HepG2 (cell line): ENCODE data around the gene MYCBPAP. TPM values are rescaled to one million over a fixed set of nuclear protein-coding genes. Genes with fewer than 3 reads are reported as not detected.

Experiments used
- ATAC-seq: fragments of 200-7000 bp; cut with Tn5 transposase; 3 replicates; pipeline ENCODE4 v1.9.1; 2020; ENCODE audit warnings: mild to moderate bottlenecking, moderate library complexity
- BruUV-seq: library from RNA; stranded (reverse); fragments of 400-500 nt; replicated peaks from 2 replicates; lab custom pipeline; 2021; lab: Mats Ljungman, UMichigan
- CTCF ChIA-PET: fragments of 300-600 bp; formaldehyde crosslinking; extraction: SDS; loops from one replicate; lab custom pipeline; 2021; ENCODE audit warnings: low total read pairs, inconsistent platforms, low intra/inter-chr PET ratio; lab: Yijun Ruan, JAX
- POLR2A ChIA-PET: fragments of 350-600 bp; sonication (Branson Sonifier 250); formaldehyde crosslinking; loops from one replicate; lab custom pipeline; 2020; ENCODE audit warnings: antibody characterized with exemption, inconsistent platforms; lab: Yijun Ruan, JAX
- DNase-seq: peaks from one replicate; pipeline ENCODE4 v3.0.0-alpha.2; 2015; ENCODE audit warnings: low spot score
- FAIRE-seq: peaks from 3 replicates; lab custom pipeline; 2011; peaks lifted over from hg19 to GRCh38; lab: Jason Lieb, UNC
- H2AFZ ChIP-seq: one replicate; pipeline ENCODE4 v1.6.1; 2011; ENCODE audit warnings: low read length, inconsistent platforms
- H3K27ac ChIP-seq: fragments of 300-600 bp; 3 replicates; pipeline ENCODE4 v1.8.0; 2011; ENCODE audit warnings: mixed run types, mild to moderate bottlenecking, mixed read lengths, low read length, inconsistent platforms; ENCODE audit not compliant: insufficient read depth; ENCODE audit errors: extremely low read length
- H3K27me3 ChIP-seq, 2 experiments: fragments of 200-600 bp in 1 of 2; 2 replicates in 1 of 2; 3 replicates in 1 of 2; pipeline versions ENCODE4 v1.6.0 to v1.8.0; 2011; ENCODE audit warnings: low read length in 2 of 2, mild to moderate bottlenecking in 2 of 2, moderate library complexity in 2 of 2, inconsistent platforms in 1 of 2; ENCODE audit not compliant: insufficient read depth in 2 of 2, control insufficient read depth in 1 of 2
- H3K36me3 ChIP-seq, 2 experiments: fragments of 200-600 bp in 1 of 2; replicated peaks in 1 of 2; 2 replicates in 1 of 2; 3 replicates in 1 of 2; pipeline versions ENCODE4 v1.5.1 to v1.8.0; 2011; ENCODE audit warnings: low read length in 2 of 2, inconsistent platforms in 1 of 2; ENCODE audit not compliant: insufficient read depth in 2 of 2, control insufficient read depth in 1 of 2
- H3K4me1 ChIP-seq: 2 replicates; pipeline ENCODE4 v1.5.1; 2012; ENCODE audit warnings: low read length, inconsistent platforms; ENCODE audit not compliant: insufficient read depth
- H3K4me2 ChIP-seq: 2 replicates; pipeline ENCODE4 v1.6.0; 2011; ENCODE audit warnings: low read depth, low read length, inconsistent platforms
- H3K4me3 ChIP-seq, 3 experiments: fragments of 200-600 bp in 1 of 3; sonication (generic), shearing (Covaris generic) in 1 of 3; replicated peaks in 1 of 3; 2 replicates each; pipeline ENCODE4 v1.5.1; 2011 to 2016; ENCODE audit warnings: low read length in 3 of 3, inconsistent platforms in 2 of 3, low read depth in 2 of 3, mild to moderate bottlenecking in 2 of 3, control low read depth in 1 of 3, mixed read lengths in 1 of 3; ENCODE audit not compliant: insufficient read depth in 1 of 3
- H3K79me2 ChIP-seq: one replicate; pipeline ENCODE4 v1.6.1; 2011; ENCODE audit warnings: low read length, inconsistent platforms; ENCODE audit not compliant: insufficient read depth
- H3K9ac ChIP-seq: 2 replicates; pipeline ENCODE4 v1.6.0; 2011; ENCODE audit warnings: mild to moderate bottlenecking, low read depth, low read length, inconsistent platforms; ENCODE audit not compliant: insufficient read depth
- H3K9me3 ChIP-seq: 2 replicates; pipeline ENCODE4 v1.5.1; 2012; ENCODE audit warnings: mild to moderate bottlenecking, low read length
- H4K20me1 ChIP-seq: 2 replicates; pipeline ENCODE4 v1.6.0; 2011; ENCODE audit warnings: inconsistent platforms, mild to moderate bottlenecking, low read length, moderate library complexity; ENCODE audit not compliant: insufficient read depth
- STAG1 ChIP-seq: sonication (generic); formaldehyde crosslinking; IDR thresholded peaks from 2 replicates; pipeline ENCODE4 v1.4.0; 2020; ENCODE audit warnings: missing genetic modification reagents
- ZNF331 ChIP-seq: sonication (generic); formaldehyde crosslinking; IDR thresholded peaks from 2 replicates; pipeline ENCODE4 v1.4.0; 2020; ENCODE audit warnings: missing genetic modification reagents
- WGBS: methylation state at CpG from one replicate; pipeline ENCODE4 v1.1.6; 2017; ENCODE audit warnings: low lambda C conversion rate; 5-methylcytosine and 5-hydroxymethylcytosine counted together
- in situ Hi-C: cut with HindIII; loops from 2 replicates; pipeline ENCODE4 v1.10.0; 2017; ENCODE audit warnings: low pct_unique_long_range_greater_than_20kb; ENCODE audit not compliant: extremely low pct_ligation_motif_present
- intact Hi-C: fragments of 100-400 bp; cut with micrococcal nuclease; formaldehyde crosslinking; loops from one replicate; pipeline ENCODE4 v1.10.0; 2022; ENCODE audit not compliant: unreplicated experiment
- polyA plus RNA-seq, 8 experiments: library from polyadenylated mRNA; depleted of rRNA in 3 of 8; stranded (reverse) in 7 of 8; unstranded in 1 of 8; fragments of >200 nt; fragmentation: Illumina TruSeq in 4 of 8; extraction: Trizol in 4 of 8; gene quantifications; 2 replicates each; pipeline versions ENCODE4 v1.2.1 to v1.2.3, GENCODE V29; 2011 to 2016; ENCODE audit warnings: low read depth in 4 of 8, missing spikeins in 1 of 8, mixed read lengths in 1 of 8; ENCODE audit not compliant: insufficient read depth in 1 of 8
- total RNA-seq, 5 experiments: library from RNA; depleted of rRNA; stranded (reverse); fragments of >200 nt; fragmentation: Illumina TruSeq; extraction: Trizol; gene quantifications; 2 replicates each; pipeline ENCODE4 v1.2.3, GENCODE V29; 2016; ENCODE audit warnings: low read depth in 1 of 5
- TF ChIP-seq, protein P1 (sequence below): sonication (generic); formaldehyde crosslinking; IDR thresholded peaks from 2 replicates; pipeline ENCODE4 v1.5.0; 2020; ENCODE audit warnings: mild to moderate bottlenecking, missing genetic modification reagents
- TF ChIP-seq, protein P2 (sequence below): sonication (generic); formaldehyde crosslinking; IDR thresholded peaks from 2 replicates; pipeline ENCODE4 v1.8.1; 2022; ENCODE audit warnings: mild to moderate bottlenecking, missing genetic modification reagents

MYCBPAP gene
- total and polyA plus RNA-seq, 2 of the 13 experiments (the other 11 are each of a cell fraction or from before 2014, with no cell fraction given), result 0.22 to 0.24 TPM

DNA sequence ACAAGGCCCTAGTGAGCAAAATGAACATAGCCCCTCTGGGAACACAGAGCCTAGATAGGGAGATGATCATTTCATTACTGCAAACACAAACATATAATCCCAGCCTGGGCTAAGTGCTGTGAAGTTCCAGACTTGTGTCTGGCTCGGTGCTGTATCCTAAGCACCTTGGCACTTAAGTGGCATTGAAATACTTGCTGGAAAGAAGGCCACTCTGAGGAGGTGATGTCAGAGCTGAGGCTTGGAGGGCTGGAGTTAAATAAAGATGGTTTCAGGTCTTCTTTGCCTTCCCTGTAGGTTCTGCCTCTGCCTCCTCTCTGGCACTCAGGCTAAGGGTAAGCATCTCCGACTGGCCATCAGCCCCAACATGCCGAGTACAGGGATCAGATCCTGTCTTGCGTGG lies 49.9 kb downstream of the MYCBPAP start (continued):
- TF ChIP-seq, protein P1, sequence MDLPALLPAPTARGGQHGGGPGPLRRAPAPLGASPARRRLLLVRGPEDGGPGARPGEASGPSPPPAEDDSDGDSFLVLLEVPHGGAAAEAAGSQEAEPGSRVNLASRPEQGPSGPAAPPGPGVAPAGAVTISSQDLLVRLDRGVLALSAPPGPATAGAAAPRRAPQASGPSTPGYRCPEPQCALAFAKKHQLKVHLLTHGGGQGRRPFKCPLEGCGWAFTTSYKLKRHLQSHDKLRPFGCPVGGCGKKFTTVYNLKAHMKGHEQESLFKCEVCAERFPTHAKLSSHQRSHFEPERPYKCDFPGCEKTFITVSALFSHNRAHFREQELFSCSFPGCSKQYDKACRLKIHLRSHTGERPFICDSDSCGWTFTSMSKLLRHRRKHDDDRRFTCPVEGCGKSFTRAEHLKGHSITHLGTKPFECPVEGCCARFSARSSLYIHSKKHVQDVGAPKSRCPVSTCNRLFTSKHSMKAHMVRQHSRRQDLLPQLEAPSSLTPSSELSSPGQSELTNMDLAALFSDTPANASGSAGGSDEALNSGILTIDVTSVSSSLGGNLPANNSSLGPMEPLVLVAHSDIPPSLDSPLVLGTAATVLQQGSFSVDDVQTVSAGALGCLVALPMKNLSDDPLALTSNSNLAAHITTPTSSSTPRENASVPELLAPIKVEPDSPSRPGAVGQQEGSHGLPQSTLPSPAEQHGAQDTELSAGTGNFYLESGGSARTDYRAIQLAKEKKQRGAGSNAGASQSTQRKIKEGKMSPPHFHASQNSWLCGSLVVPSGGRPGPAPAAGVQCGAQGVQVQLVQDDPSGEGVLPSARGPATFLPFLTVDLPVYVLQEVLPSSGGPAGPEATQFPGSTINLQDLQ (CRISPR knock-in tag), result no peak
- TF ChIP-seq, all 625 proteins: peak for 0

DNA sequence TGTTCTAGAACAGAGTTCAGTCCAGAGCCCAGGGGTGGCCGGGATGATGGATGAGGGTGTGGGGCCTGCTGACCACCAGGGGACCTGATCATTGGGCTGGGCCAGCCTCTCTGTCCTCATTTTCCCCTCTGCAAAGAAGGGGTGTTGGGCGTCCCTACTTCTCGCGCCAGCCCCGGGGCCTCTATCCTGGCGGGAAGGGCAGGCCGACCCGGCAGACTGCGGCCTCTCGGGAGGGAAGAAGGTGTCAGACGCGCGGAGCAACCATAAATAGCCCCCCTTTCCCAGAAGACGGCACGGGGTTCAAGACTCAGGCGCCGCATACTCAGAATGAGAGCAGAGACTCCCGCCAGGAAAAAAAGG lies 50.3 kb downstream of the MYCBPAP start:
- 80% methylated on average over 12 of the region's 18 CpGs for WGBS
- no peak overlapping the region for H2AFZ ChIP-seq
- ATAC-seq (peak; percentile 3; the same call in 2 of the 3 replicates), DNase-seq (no peak), FAIRE-seq (no peak)
- H3K36me3 ChIP-seq, result no peaks in the 10 kb centered on the region; a peak in 1 of 5 replicates
- no peaks in the 10 kb centered on the region for H3K9me3 ChIP-seq
- H3K9ac ChIP-seq, result no peak overlapping the region
- no peak overlapping the region for H3K27ac ChIP-seq
- no peak overlapping the region for H3K4me3 ChIP-seq
- no peaks in the 10 kb centered on the region for H3K79me2 ChIP-seq
- in situ Hi-C loops (no loop called here), intact Hi-C loops (no loop called here)
- TF ChIP-seq STAG1 (CRISPR knock-in tag) (no peak), ZNF331 (no peak)
- TF ChIP-seq, protein P2, sequence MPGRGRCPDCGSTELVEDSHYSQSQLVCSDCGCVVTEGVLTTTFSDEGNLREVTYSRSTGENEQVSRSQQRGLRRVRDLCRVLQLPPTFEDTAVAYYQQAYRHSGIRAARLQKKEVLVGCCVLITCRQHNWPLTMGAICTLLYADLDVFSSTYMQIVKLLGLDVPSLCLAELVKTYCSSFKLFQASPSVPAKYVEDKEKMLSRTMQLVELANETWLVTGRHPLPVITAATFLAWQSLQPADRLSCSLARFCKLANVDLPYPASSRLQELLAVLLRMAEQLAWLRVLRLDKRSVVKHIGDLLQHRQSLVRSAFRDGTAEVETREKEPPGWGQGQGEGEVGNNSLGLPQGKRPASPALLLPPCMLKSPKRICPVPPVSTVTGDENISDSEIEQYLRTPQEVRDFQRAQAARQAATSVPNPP (CRISPR knock-in tag), result 0 out of 2 replicates have a peak, but pooled peaks have one; percentile 41
- H3K27me3 ChIP-seq, result peaks cover 19 to 26% of the 10 kb centered on the region in 2 experiments
- H3K4me1 ChIP-seq, result peaks cover 9% of the 10 kb centered on the region
- CTCF ChIA-PET, result no interaction called here
- no peak overlapping the region for H3K4me2 ChIP-seq
- POLR2A ChIA-PET, result interaction anchor here (1.0 kb wide), 1 partner anchor 16 kb away, joined by 3 read pairs; no protein-coding TSS in a partner anchor
- BruUV-seq, result no TSS peak
- peaks cover 5% of the 10 kb centered on the region; the same call in 1 of the 2 replicates for H4K20me1 ChIP-seq
